ENCODE data around the gene UBE3A. TPM values are rescaled to one million over a fixed set of nuclear protein-coding genes. Genes with fewer than 3 reads are reported as not detected.
"Not testable (repeated sequence)": the region's sequence is repeated elsewhere in the genome, so short reads cannot be mapped to it uniquely, and the experiment has no call there.

Gene UBE3A
- total and polyA plus RNA-seq, 2 experiments from 2014 or later: 85.5 to 96.7 TPM

DNA sequence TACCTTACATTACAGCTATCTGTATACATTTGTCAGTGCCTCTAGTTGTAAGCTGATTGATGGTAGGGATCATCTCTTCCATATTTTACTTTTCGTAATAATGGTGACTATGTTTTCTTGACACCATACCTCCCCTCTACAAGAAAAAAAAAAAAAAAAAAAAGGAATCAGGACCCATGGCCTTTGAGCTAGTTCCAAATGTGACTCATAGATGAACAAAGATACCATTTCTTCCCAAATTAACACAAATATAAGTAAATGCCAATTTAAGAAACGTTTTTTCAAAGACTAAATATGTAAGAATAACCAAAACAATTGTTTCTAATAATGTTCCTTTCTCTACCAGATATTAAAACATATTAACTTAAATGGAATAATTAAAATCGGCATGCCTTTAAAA, 23.1 kb downstream of the UBE3A start:
- H3K4me1 ChIP-seq (ENCODE audit: insufficient read depth): no peaks in the 10 kb centered on the region
- H3K27me3 ChIP-seq: no peaks in the 10 kb centered on the region
- H2AFZ ChIP-seq: no peak overlapping the region
- TF ChIP-seq EZH2phosphoT487 (IDR thresholded peaks at IDR 0.05; ENCODE audit: low read depth, severe bottlenecking, unreplicated experiment) (no peak), EZH2 (IDR thresholded peaks at IDR 0.05; ENCODE audit: borderline replicate concordance) (no peak)
- TF ChIP-seq, protein P1, sequence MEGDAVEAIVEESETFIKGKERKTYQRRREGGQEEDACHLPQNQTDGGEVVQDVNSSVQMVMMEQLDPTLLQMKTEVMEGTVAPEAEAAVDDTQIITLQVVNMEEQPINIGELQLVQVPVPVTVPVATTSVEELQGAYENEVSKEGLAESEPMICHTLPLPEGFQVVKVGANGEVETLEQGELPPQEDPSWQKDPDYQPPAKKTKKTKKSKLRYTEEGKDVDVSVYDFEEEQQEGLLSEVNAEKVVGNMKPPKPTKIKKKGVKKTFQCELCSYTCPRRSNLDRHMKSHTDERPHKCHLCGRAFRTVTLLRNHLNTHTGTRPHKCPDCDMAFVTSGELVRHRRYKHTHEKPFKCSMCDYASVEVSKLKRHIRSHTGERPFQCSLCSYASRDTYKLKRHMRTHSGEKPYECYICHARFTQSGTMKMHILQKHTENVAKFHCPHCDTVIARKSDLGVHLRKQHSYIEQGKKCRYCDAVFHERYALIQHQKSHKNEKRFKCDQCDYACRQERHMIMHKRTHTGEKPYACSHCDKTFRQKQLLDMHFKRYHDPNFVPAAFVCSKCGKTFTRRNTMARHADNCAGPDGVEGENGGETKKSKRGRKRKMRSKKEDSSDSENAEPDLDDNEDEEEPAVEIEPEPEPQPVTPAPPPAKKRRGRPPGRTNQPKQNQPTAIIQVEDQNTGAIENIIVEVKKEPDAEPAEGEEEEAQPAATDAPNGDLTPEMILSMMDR (IDR thresholded peaks at IDR 0.05; ENCODE audit: poor library complexity): no peak
- H3K27ac ChIP-seq: no peak overlapping the region
- H3K9me2 ChIP-seq (replicated peaks; ENCODE audit: insufficient read depth): no peaks in the 10 kb centered on the region
- peaks cover 80% of the 10 kb centered on the region for H4K20me1 ChIP-seq (ENCODE audit: insufficient read depth, poor library complexity, severe bottlenecking)
- H3K36me3 ChIP-seq (replicated peaks; ENCODE audit: insufficient read depth, low read depth): no peaks in the 10 kb centered on the region
- H3K9me3 ChIP-seq (ENCODE audit: low read depth): peaks cover 10% of the 10 kb centered on the region
- no peak overlapping the region for H3K4me3 ChIP-seq
- H3K79me2 ChIP-seq: peaks cover 100% of the 10 kb centered on the region
- 92% methylated on average over 3 of the region's 3 CpGs for WGBS (ENCODE audit: low lambda C conversion rate, missing lambda C conversion rate)
- H3K4me2 ChIP-seq: no peak overlapping the region
- no peak for DNase-seq (ENCODE audit: low spot score)

DNA sequence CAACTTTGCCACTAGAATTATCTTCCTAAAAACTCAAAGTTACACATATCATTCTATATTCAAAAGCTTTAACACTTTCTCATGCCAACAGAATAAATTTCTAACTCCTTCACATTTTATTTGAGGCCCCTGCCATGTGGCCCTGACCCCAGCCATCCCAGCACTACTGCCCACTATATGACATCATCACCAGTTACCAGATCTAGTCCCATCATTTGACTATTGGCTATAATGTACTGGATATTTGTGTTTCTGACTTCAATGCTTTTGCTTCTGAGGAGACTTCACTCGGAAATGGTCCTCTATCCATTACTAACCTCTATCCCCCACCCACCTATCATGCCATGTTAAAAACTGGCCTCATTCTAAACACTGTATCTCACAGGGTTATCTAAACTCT, 23.6 kb downstream of the UBE3A start:
- no peak for DNase-seq (ENCODE audit: low spot score)
- Histone ChIP-seq H3K4me2 (no peak overlapping the region), H2AFZ (no peak overlapping the region), H3K4me1 (ENCODE audit: insufficient read depth) (no peaks in the 10 kb centered on the region), H3K36me3 (replicated peaks; ENCODE audit: insufficient read depth, low read depth) (no peaks in the 10 kb centered on the region), H3K27ac (no peak overlapping the region), H3K9me3 (ENCODE audit: low read depth) (peaks cover 10% of the 10 kb centered on the region), H3K4me3 (no peak overlapping the region), H3K79me2 (peaks cover 100% of the 10 kb centered on the region), H3K27me3 (no peaks in the 10 kb centered on the region), H3K9me2 (replicated peaks; ENCODE audit: insufficient read depth) (no peaks in the 10 kb centered on the region), H4K20me1 (ENCODE audit: insufficient read depth, poor library complexity, severe bottlenecking) (peaks cover 85% of the 10 kb centered on the region)
- WGBS (ENCODE audit: low lambda C conversion rate, missing lambda C conversion rate): 87% methylated on average over 1 of the region's 1 CpG
- no peak for TF ChIP-seq EZH2phosphoT487 (IDR thresholded peaks at IDR 0.05; ENCODE audit: low read depth, severe bottlenecking, unreplicated experiment)
- TF ChIP-seq EZH2 (IDR thresholded peaks at IDR 0.05; ENCODE audit: borderline replicate concordance): no peak
- TF ChIP-seq, protein P1 (IDR thresholded peaks at IDR 0.05; ENCODE audit: poor library complexity): no peak

DNA sequence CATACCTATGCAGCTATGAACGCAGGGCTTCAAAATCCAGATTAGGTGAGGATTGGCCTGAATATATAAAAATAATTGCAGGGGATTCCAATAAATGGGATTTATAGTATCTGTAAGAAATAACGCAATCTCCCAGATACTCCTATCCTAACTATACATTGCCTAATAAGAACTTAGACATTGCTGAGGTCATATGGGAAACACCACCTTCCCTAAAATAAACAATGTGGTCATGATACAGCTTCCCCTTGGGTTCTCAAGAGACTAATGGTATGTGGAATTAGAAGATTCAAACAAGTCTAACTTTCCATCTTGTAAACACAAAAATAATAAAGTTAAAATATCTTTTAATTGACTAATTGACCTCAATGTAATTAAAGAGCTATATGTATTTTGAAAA, 28.2 kb downstream of the UBE3A start:
- 85% methylated on average over 2 of the region's 2 CpGs for WGBS (ENCODE audit: low lambda C conversion rate, missing lambda C conversion rate)

GRCh38 chr15:25409731-25410130, 29.1 kb downstream of the UBE3A start:
- Histone ChIP-seq H4K20me1 (ENCODE audit: insufficient read depth, poor library complexity, severe bottlenecking) (peaks cover 86% of the 10 kb centered on the region), H3K79me2 (peaks cover 99% of the 10 kb centered on the region)
- H3K9me2 ChIP-seq (replicated peaks; ENCODE audit: insufficient read depth); H3K4me1 ChIP-seq (ENCODE audit: insufficient read depth); DNase-seq (ENCODE audit: low spot score); H3K27me3 ChIP-seq; H2AFZ ChIP-seq; H3K9me3 ChIP-seq (ENCODE audit: low read depth); H3K27ac ChIP-seq; H3K36me3 ChIP-seq (replicated peaks; ENCODE audit: insufficient read depth, low read depth); H3K4me2 ChIP-seq; H3K4me3 ChIP-seq: not testable (repeated sequence)
- 80% methylated on average over 4 of the region's 4 CpGs for WGBS (ENCODE audit: low lambda C conversion rate, missing lambda C conversion rate)

More for the DNA sequence above, 28.2 kb downstream of the UBE3A start:
- Histone ChIP-seq H3K4me2 (no peak overlapping the region), H3K9me3 (ENCODE audit: low read depth) (no peaks in the 10 kb centered on the region), H3K27ac (no peak overlapping the region), H3K36me3 (replicated peaks; ENCODE audit: insufficient read depth, low read depth) (no peaks in the 10 kb centered on the region), H3K9me2 (replicated peaks; ENCODE audit: insufficient read depth) (no peaks in the 10 kb centered on the region), H3K4me3 (no peak overlapping the region), H2AFZ (no peak overlapping the region), H3K27me3 (no peaks in the 10 kb centered on the region), H3K4me1 (ENCODE audit: insufficient read depth) (peaks cover 6% of the 10 kb centered on the region), H4K20me1 (ENCODE audit: insufficient read depth, poor library complexity, severe bottlenecking) (peaks cover 90% of the 10 kb centered on the region), H3K79me2 (peaks cover 99% of the 10 kb centered on the region)
- no peak for TF ChIP-seq EZH2 (IDR thresholded peaks at IDR 0.05; ENCODE audit: borderline replicate concordance)
- no peak for TF ChIP-seq EZH2phosphoT487 (IDR thresholded peaks at IDR 0.05; ENCODE audit: low read depth, severe bottlenecking, unreplicated experiment)
- TF ChIP-seq, protein P1 (IDR thresholded peaks at IDR 0.05; ENCODE audit: poor library complexity): no peak
- DNase-seq (ENCODE audit: low spot score): no peak
